Measurements from ENCODE around the gene GPHA2.
A peak's percentile ranks its signal among the peaks of the same experiment; 100 is the strongest.

GPHA2 gene

GRCh38 chr11:64888406-64888728, 47.3 kb downstream of the GPHA2 start:
- H3K4me3 ChIP-seq (ENCODE audit: low read length), result peak overlapping the region; percentile 65
- no peaks in the 10 kb centered on the region for H3K36me3 ChIP-seq (ENCODE audit: control insufficient read depth, low read length)
- H3K9me2 ChIP-seq (replicated peaks; ENCODE audit: control insufficient read depth, low read length), result no peaks in the 10 kb centered on the region
- H3K27me3 ChIP-seq (ENCODE audit: control insufficient read depth, low read length), result no peaks in the 10 kb centered on the region
- H3K27ac ChIP-seq (ENCODE audit: low read depth, low read length), result no peak overlapping the region
- peaks cover 46% of the 10 kb centered on the region for H3K4me1 ChIP-seq (ENCODE audit: control insufficient read depth, low read length)
- no peaks in the 10 kb centered on the region for H3K79me2 ChIP-seq (ENCODE audit: control insufficient read depth, low read length)
- no peaks in the 10 kb centered on the region for H4K20me1 ChIP-seq (ENCODE audit: control insufficient read depth, insufficient read depth, low read depth, low read length)
- H3K4me2 ChIP-seq (ENCODE audit: low read length), result peak overlapping the region; percentile 83
- H3K9me3 ChIP-seq (ENCODE audit: control insufficient read depth, insufficient read depth, low read length), result no peaks in the 10 kb centered on the region
- TF ChIP-seq EZH2phosphoT487 (IDR thresholded peaks at IDR 0.05; ENCODE audit: borderline replicate concordance, low read length), result no peak
- H3F3A ChIP-seq (ENCODE audit: control insufficient read depth, insufficient read depth), result peaks cover 7% of the 10 kb centered on the region

GRCh38 chr11:64887757-64888405, 47.8 kb downstream of the GPHA2 start:
- H3K9me3 ChIP-seq (ENCODE audit: control insufficient read depth, insufficient read depth, low read length), result no peaks in the 10 kb centered on the region
- no peaks in the 10 kb centered on the region for H3K36me3 ChIP-seq (ENCODE audit: control insufficient read depth, low read length)
- no peaks in the 10 kb centered on the region for H3K27me3 ChIP-seq (ENCODE audit: control insufficient read depth, low read length)
- peak overlapping the region; percentile 65 for H3K4me3 ChIP-seq (ENCODE audit: low read length)
- TF ChIP-seq EZH2phosphoT487 (IDR thresholded peaks at IDR 0.05; ENCODE audit: borderline replicate concordance, low read length) (no peak), CTCF (IDR thresholded peaks at IDR 0.05; ENCODE audit: low read depth, low read length, poor library complexity, severe bottlenecking) (peak; percentile 88)
- no peaks in the 10 kb centered on the region for H3K9me2 ChIP-seq (replicated peaks; ENCODE audit: control insufficient read depth, low read length)
- H3F3A ChIP-seq (ENCODE audit: control insufficient read depth, insufficient read depth), result peaks cover 7% of the 10 kb centered on the region
- peak overlapping the region; percentile 83 for H3K4me2 ChIP-seq (ENCODE audit: low read length)
- H3K27ac ChIP-seq (ENCODE audit: low read depth, low read length), result peak overlapping the region; percentile 40
- H4K20me1 ChIP-seq (ENCODE audit: control insufficient read depth, insufficient read depth, low read depth, low read length), result no peaks in the 10 kb centered on the region
- H3K4me1 ChIP-seq (ENCODE audit: control insufficient read depth, low read length), result peaks cover 50% of the 10 kb centered on the region
- no peaks in the 10 kb centered on the region for H3K79me2 ChIP-seq (ENCODE audit: control insufficient read depth, low read length)

GRCh38 chr11:64887234-64887756, 48.4 kb downstream of the GPHA2 start:
- H3K4me3 ChIP-seq (ENCODE audit: low read length), result peak overlapping the region; percentile 65
- peak overlapping the region; percentile 40 for H3K27ac ChIP-seq (ENCODE audit: low read depth, low read length)
- no peaks in the 10 kb centered on the region for H3K9me3 ChIP-seq (ENCODE audit: control insufficient read depth, insufficient read depth, low read length)
- H3K4me2 ChIP-seq (ENCODE audit: low read length), result peak overlapping the region; percentile 83
- H4K20me1 ChIP-seq (ENCODE audit: control insufficient read depth, insufficient read depth, low read depth, low read length), result no peaks in the 10 kb centered on the region
- no peaks in the 10 kb centered on the region for H3K36me3 ChIP-seq (ENCODE audit: control insufficient read depth, low read length)
- no peaks in the 10 kb centered on the region for H3K79me2 ChIP-seq (ENCODE audit: control insufficient read depth, low read length)
- TF ChIP-seq EZH2phosphoT487 (IDR thresholded peaks at IDR 0.05; ENCODE audit: borderline replicate concordance, low read length) (no peak), CTCF (IDR thresholded peaks at IDR 0.05; ENCODE audit: low read depth, low read length, poor library complexity, severe bottlenecking) (no peak)
- H3K4me1 ChIP-seq (ENCODE audit: control insufficient read depth, low read length), result peaks cover 52% of the 10 kb centered on the region
- no peaks in the 10 kb centered on the region for H3K27me3 ChIP-seq (ENCODE audit: control insufficient read depth, low read length)
- no peaks in the 10 kb centered on the region for H3K9me2 ChIP-seq (replicated peaks; ENCODE audit: control insufficient read depth, low read length)
- H3F3A ChIP-seq (ENCODE audit: control insufficient read depth, insufficient read depth), result peaks cover 9% of the 10 kb centered on the region
